NAMALWA (cell line): ENCODE data around the gene UNG.

Source experiments
- DNase-seq: peaks from one replicate; pipeline ENCODE4 v3.0.0-alpha.2; 2015; ENCODE audit warnings: low spot score

UNG gene

GRCh38 chr12:109156036-109156435, 58.6 kb downstream of the UNG start:
- no peak for DNase-seq

GRCh38 chr12:109156586-109156985, 59.2 kb downstream of the UNG start:
- DNase-seq = no peak

- peak; percentile 17 for DNase-seq
These were observed 60.6 kb downstream of the UNG start for GRCh38 chr12:109157986-109158385.

- no peak for DNase-seq
These were observed 63.0 kb downstream of the UNG start for GRCh38 chr12:109160433-109160832.
